ENCODE results near the gene RPS6KA6. TPM values are rescaled to one million over a fixed set of nuclear protein-coding genes. Genes with fewer than 3 reads are reported as not detected.

Gene RPS6KA6
- polyA plus RNA-seq, 1 experiment, result 1.9 TPM

DNA sequence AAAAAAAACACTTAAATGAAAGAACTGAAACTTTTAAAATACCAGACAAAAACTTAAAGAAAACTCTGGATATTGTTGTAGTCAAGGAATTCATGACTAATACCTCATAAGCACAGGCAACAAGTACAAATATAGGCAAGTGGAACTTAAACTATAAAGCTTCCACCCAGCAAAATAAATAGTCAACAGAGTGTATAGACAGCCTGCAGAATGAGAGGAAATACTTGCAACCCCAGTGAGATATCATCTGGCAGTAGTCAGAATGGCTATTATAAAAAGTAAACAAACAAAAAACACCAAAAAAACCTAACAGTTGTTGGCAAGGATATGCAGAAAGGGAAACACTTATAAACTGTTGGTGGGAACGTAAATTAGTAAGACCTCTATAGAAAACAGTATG lies 9.6 kb upstream of the RPS6KA6 start:
- no peaks in the 10 kb centered on the region for H3K27me3 ChIP-seq (ENCODE audit: control insufficient read depth, insufficient read depth, low read length)
- DNase-seq (ENCODE audit: low read depth), result no peak
- TF ChIP-seq, protein P1, sequence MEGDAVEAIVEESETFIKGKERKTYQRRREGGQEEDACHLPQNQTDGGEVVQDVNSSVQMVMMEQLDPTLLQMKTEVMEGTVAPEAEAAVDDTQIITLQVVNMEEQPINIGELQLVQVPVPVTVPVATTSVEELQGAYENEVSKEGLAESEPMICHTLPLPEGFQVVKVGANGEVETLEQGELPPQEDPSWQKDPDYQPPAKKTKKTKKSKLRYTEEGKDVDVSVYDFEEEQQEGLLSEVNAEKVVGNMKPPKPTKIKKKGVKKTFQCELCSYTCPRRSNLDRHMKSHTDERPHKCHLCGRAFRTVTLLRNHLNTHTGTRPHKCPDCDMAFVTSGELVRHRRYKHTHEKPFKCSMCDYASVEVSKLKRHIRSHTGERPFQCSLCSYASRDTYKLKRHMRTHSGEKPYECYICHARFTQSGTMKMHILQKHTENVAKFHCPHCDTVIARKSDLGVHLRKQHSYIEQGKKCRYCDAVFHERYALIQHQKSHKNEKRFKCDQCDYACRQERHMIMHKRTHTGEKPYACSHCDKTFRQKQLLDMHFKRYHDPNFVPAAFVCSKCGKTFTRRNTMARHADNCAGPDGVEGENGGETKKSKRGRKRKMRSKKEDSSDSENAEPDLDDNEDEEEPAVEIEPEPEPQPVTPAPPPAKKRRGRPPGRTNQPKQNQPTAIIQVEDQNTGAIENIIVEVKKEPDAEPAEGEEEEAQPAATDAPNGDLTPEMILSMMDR (IDR thresholded peaks at IDR 0.05; ENCODE audit: insufficient read depth, low read depth, low read length), result no peak
- no peaks in the 10 kb centered on the region for H3K36me3 ChIP-seq (ENCODE audit: control insufficient read depth, insufficient read depth, low read length)
- H3K4me3 ChIP-seq (ENCODE audit: low read depth, low read length), result no peak overlapping the region
- POLR2A ChIA-PET, result no interaction called here
- CTCF ChIA-PET, result no interaction called here

DNA sequence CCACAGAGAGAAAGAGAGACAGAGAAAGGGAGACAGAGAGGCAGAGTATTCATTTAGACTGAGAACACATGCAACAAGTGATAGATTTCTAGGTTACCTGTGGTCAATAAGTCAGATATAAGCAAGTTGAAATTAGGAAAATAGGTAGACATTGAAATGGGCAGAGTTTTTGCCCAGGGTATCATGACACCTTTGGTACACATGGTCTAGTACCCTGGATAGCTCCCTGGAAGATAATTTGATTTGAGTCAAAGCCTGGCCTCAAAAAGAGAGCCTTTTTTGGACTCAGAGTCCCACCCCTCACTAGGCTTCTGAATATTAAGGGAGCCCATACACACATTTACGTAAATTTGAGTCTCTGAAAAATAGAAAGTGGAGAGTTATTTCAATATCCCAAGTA lies 4.0 kb upstream of the RPS6KA6 start:
- H3K4me3 ChIP-seq (ENCODE audit: low read depth, low read length), result no peak overlapping the region
- ChIA-PET CTCF (no interaction called here), POLR2A (no interaction called here)
- no peak for DNase-seq (ENCODE audit: low read depth)
- TF ChIP-seq, protein P1 (IDR thresholded peaks at IDR 0.05; ENCODE audit: insufficient read depth, low read depth, low read length), result no peak
- no peaks in the 10 kb centered on the region for H3K27me3 ChIP-seq (ENCODE audit: control insufficient read depth, insufficient read depth, low read length)
- H3K36me3 ChIP-seq (ENCODE audit: control insufficient read depth, insufficient read depth, low read length), result no peaks in the 10 kb centered on the region

DNA sequence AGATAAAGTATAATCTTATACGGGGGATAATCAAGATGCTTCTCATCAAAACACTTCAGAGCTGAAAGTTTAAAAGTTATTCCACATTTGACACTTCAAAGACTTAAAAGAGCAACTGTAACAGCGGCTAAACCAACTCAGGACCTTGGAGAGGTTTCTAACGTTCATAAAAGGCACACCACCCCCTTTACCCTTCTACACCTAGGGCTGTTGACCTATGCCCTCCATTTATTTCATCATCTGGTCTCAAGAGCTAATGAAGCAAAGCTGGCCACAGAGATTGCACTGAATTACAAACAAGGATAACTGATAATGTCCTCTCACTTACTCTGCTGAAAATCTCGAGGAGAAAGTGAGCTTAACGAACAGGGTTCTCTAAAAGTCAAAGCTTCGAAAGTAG lies 1.1 kb upstream of the RPS6KA6 start:
- no peaks in the 10 kb centered on the region for H3K27me3 ChIP-seq (ENCODE audit: control insufficient read depth, insufficient read depth, low read length)
- ChIA-PET CTCF (interaction anchor here (0.6 to 1.0 kb wide), 3 partner anchors 13 to 894 kb away, joined by 3 read pairs; no protein-coding TSS in a partner anchor), POLR2A (no interaction called here)
- no peak overlapping the region for H3K4me3 ChIP-seq (ENCODE audit: low read depth, low read length)
- TF ChIP-seq, protein P1 (IDR thresholded peaks at IDR 0.05; ENCODE audit: insufficient read depth, low read depth, low read length), result no peak
- no peaks in the 10 kb centered on the region for H3K36me3 ChIP-seq (ENCODE audit: control insufficient read depth, insufficient read depth, low read length)
- no peak for DNase-seq (ENCODE audit: low read depth)

DNA sequence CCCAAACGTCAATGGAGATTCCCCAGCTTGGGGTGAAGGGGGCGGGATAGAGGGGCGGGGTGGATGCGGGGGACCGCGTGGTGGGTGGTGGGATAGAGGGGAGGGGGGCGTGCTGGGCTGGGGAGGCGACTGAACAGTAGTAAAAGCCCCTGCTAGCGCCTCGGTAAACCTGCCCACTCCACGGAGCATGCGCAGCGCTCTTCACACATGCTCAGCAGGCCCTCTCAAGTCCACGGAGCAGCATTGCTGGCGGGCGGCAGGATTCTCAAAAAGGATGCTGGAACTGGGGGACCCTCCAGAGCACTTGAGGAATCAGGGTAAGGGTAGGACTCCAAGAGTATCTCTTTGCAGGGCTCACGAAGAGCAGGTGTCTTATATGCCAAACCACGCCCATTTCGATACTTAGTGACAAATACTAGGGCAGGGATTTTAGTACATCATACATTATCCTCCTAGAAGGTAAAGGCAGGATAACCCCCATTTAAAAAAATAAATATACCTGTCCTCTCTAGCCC lies 378 bp upstream of the RPS6KA6 start:
- DNase-seq (ENCODE audit: low read depth), result no peak
- peak overlapping the region; percentile 67 for H3K4me3 ChIP-seq (ENCODE audit: low read depth, low read length)
- H3K27me3 ChIP-seq (ENCODE audit: control insufficient read depth, insufficient read depth, low read length), result no peaks in the 10 kb centered on the region
- TF ChIP-seq, protein P1 (IDR thresholded peaks at IDR 0.05; ENCODE audit: insufficient read depth, low read depth, low read length), result 0 out of 2 replicates have a peak, but pooled peaks have one; percentile 17
- POLR2A ChIA-PET, result no interaction called here
- H3K36me3 ChIP-seq (ENCODE audit: control insufficient read depth, insufficient read depth, low read length), result no peaks in the 10 kb centered on the region
- CTCF ChIA-PET, result interaction anchor here (0.6 kb wide), 1 partner anchor 894 kb away, joined by 3 read pairs; no protein-coding TSS in a partner anchor

DNA sequence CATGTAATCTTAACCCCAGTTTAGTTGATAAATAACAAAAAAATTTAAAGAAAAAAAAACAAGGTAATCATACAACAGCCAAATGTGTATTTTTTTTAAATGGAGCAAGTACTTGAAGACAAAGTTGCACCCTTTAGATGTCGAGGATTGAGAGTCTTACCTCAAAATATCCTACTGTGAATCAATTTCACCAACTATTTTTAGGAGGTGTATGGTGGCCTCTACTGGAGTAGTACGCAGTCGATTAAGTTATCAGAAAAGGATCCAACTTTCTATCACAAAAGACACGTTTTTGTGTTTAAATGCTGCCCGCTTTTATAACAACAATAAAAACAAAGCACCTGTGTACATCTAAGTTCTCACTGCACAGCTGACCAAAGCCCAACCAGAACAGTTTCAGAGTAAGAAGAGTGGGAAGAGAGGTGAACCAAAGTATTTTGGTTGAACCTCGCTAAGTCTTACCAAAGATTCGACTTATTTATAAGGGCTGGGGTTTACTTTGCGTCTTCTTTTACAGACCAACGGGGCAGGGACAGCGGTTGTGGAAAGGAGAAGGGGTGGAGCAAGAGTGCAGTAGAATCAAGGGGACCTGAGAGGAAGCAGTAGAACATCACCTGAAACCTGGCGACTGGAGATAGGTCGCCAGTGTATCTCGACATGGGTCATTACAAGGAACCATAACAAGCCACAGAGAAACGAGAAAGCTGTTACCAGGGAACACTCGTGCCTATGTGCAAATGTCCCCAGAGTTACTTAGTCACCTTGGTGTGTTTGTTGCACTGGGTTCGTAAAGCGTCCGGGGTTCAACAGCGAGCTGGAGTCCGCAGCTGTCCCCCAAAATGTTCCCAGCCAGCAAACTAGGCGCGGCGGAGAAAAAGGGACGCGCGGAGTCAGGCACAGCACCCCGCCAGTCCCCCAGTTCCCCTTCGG lies 1.1 kb downstream of the RPS6KA6 start:
- TF ChIP-seq, protein P1 (IDR thresholded peaks at IDR 0.05; ENCODE audit: insufficient read depth, low read depth, low read length), result no peak
- ChIA-PET CTCF (interaction anchor here (0.7 kb wide), 1 partner anchor 140 kb away, joined by 3 read pairs; no protein-coding TSS in a partner anchor), POLR2A (no interaction called here)
- Histone ChIP-seq H3K36me3 (ENCODE audit: control insufficient read depth, insufficient read depth, low read length) (no peaks in the 10 kb centered on the region), H3K27me3 (ENCODE audit: control insufficient read depth, insufficient read depth, low read length) (no peaks in the 10 kb centered on the region), H3K4me3 (ENCODE audit: low read depth, low read length) (peak overlapping the region; percentile 67)
- no peak for DNase-seq (ENCODE audit: low read depth)

Measured in BJ (cell line).